Measurements from ENCODE around the gene BCAS4.

Gene BCAS4

DNA sequence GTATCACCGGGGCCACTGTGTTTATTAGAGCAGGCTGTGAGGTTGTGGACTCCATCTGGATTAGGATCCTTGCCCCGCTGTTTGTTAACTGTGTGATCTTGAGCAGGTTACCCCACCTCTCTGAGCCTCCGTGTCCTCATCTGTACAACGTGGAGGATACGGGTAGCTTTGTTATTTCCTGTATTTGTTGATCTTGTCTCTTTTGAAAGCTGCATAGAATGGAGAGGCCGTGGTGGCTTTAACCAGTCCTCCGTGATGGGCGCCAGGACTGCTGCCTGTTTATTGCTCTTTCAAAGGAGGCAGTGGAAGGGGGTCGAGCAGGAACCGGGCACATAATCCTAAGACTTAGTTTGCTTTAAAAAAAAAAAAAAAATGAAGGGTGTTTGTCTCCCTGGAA, 22.9 kb downstream of the BCAS4 start:
- peak overlapping the region; percentile 59; the same call in 1 of the 2 replicates for H3K27ac ChIP-seq
- TF ChIP-seq, protein P1, sequence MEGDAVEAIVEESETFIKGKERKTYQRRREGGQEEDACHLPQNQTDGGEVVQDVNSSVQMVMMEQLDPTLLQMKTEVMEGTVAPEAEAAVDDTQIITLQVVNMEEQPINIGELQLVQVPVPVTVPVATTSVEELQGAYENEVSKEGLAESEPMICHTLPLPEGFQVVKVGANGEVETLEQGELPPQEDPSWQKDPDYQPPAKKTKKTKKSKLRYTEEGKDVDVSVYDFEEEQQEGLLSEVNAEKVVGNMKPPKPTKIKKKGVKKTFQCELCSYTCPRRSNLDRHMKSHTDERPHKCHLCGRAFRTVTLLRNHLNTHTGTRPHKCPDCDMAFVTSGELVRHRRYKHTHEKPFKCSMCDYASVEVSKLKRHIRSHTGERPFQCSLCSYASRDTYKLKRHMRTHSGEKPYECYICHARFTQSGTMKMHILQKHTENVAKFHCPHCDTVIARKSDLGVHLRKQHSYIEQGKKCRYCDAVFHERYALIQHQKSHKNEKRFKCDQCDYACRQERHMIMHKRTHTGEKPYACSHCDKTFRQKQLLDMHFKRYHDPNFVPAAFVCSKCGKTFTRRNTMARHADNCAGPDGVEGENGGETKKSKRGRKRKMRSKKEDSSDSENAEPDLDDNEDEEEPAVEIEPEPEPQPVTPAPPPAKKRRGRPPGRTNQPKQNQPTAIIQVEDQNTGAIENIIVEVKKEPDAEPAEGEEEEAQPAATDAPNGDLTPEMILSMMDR (conservative IDR thresholded peaks at IDR 0.05): no peak

DNA sequence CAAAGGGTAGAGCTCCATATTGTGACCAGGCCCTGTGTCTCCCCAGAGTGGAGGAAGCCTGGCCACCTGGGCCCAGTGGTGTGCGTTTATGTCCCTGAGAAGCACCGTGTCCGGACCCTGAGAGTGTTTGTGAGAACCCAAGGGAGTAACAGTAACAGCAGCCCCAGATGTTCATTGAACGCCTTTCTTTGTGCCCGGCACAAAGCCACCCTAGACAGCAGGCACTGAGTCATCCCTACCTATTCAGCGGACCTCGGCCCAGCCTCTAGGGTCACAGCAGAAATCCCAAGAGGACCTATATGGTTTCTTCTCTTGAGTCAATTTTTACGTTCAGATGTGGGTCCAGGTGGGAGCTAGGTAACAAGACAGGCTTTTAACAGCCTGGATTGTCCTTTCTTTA, 24.5 kb downstream of the BCAS4 start:
- TF ChIP-seq, protein P1 (conservative IDR thresholded peaks at IDR 0.05): no peak
- peak overlapping the region; percentile 59; the same call in 1 of the 2 replicates for H3K27ac ChIP-seq

DNA sequence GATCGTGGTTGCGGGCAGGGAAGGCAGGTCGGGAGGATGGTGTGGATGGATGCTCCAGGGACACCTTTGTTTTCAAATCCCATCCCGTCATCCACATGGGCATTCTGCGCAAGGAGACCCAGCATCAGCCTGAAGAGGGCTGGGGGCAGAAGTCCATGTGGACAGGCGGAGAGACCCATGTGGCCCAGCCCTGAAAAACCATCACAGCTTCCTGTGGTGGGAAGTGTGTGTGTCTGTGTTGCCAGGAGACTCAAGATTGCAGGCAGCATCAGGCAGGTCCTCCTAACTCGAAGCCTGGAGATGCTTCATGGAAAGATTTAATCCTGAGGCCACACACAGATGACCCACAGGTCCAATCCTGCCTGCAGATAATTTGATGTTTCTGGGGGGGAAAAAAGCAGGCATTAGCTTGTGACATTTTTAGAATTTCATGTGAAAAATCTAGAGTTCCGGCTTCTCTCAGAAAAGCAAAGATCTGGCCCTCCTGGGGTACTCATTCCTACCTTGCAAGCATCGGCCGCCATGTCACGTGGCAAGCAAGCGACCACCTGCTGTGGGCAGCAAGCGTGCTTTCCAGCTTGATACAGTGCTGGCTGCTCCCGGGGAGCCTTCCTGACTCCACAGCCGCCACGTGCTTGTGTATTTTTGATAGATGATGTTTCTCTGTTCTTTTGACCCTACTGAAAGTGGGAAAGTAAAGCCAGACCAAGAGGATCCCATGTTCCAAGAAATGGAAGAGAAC, 25.8 kb downstream of the BCAS4 start:
- H3K27ac ChIP-seq: no peak overlapping the region
- TF ChIP-seq, protein P1 (conservative IDR thresholded peaks at IDR 0.05): no peak

DNA sequence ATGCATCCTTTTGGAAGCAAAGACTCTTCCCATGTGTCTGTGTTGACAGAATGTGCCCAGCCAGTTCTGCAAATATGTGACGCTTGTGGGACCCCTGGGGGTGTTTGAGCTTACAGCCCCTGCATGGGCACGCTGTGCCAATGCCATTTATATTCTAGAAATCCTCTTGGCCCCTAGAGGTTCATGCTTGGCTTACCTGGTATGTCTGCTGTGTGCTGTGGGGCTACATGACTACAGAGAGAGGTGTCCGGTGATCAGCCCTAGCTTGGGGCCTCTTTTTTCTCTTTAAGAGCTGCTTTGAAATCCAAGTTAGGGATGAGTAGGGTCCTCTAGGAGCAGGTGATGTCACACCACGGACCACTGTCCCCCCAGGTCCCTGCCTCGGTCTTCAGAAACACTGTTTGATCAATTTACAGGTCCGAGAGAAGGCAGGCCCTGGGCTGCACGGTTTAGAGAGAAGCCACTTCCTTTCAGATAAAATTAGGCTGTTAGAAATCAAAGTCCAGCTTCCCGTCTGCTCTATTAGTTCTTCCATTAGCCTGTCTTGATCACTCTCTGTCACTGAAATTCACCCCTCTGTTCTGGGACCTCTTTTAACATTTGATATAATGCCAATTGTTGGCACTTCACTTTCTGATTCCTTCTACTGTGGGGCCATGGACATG, 26.5 kb downstream of the BCAS4 start:
- H3K27ac ChIP-seq: no peak overlapping the region
- TF ChIP-seq, protein P1 (conservative IDR thresholded peaks at IDR 0.05): no peak

DNA sequence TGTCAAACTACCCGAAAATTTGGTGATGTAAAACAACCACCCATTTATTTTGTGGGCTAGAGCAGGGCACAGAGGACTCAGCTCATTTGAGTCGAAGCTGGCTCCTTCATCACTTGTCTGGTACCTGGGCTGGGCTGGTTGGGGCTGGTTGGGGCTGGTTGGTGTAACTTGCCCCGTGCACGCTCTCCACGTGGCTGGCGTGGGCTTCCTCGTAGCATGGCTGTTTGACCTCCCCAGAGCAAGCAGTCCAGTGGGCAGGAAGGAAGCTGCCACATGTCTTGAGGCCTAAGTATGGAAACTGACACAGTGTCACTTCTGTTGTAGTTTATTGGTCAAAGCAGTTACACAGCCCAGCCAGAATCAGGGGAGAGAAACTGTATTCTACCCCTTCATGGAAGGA, 27.1 kb downstream of the BCAS4 start:
- no peak overlapping the region for H3K27ac ChIP-seq

DNA sequence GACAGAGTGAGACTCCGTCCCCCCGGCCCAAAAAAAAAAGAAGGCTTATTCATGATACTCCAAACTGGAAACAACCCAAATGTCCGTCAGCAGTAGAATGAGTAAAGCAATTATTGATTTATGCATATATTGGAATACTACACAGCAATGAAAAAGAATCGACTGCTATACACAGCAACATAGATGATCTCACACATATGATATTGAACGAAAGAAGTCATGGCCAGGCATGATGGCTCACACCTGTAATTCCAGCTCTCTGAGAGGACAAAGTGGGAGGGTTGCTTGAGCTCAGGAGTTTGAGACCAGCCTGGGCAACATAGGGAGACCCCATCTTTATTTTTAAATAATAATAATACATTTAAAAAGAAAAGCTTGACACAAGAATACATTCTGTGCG, 28.5 kb downstream of the BCAS4 start:
- H3K27ac ChIP-seq: 0 out of 2 replicates have a peak overlapping the region, but pooled peaks have one; percentile 33
- TF ChIP-seq, protein P1 (conservative IDR thresholded peaks at IDR 0.05): no peak

More for the DNA sequence above, 27.1 kb downstream of the BCAS4 start:
- TF ChIP-seq, protein P1 (conservative IDR thresholded peaks at IDR 0.05): no peak

DNA sequence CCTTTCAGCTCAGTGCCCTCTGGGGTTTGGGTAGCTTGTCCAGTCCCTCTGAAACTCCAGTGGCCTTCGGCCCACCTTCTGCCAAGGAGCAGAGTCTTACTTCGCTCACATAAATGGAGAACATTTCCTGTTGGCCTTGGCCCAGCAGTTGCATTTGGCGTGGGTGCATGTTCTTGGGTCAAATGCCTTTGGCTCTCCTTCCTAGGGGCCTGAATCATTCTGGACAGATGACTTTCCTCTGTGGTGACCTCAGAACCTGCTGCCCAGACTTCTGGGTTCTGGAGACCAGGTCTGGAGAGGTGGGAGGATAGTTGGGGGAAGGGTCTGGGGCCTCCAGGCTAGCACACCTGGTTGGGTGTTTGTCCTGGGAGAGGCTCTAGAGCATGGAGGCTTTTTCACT, 29.3 kb downstream of the BCAS4 start:
- peak overlapping the region; percentile 33 for H3K27ac ChIP-seq
- TF ChIP-seq, protein P1 (conservative IDR thresholded peaks at IDR 0.05): no peak
